ENCODE measurements around the gene PRG3. TPM values are rescaled to one million over a fixed set of nuclear protein-coding genes. Genes with fewer than 3 reads are reported as not detected.

The PRG3 gene
- total RNA-seq, 1 experiment from 2014 or later: not detected

GRCh38 chr11:57391539-57391938 is 10.6 kb upstream of the PRG3 start:
- peak in 1 of 2 experiments; percentile 28 for DNase-seq
- no peaks in the 10 kb centered on the region for H3K9me3 ChIP-seq (ENCODE audit: insufficient read depth, low read depth)
- H3K36me3 ChIP-seq (ENCODE audit: low read depth): no peaks in the 10 kb centered on the region
- intact Hi-C loops (cut with micrococcal nuclease; ENCODE audit: unreplicated experiment): no loop called here
- no peak overlapping the region for H2AFZ ChIP-seq
- no peaks in the 10 kb centered on the region for H3K79me2 ChIP-seq (ENCODE audit: low read depth)
- H3K4me1 ChIP-seq (replicated peaks; ENCODE audit: insufficient read depth): no peaks in the 10 kb centered on the region
- no peak overlapping the region for H3K4me2 ChIP-seq
- H3F3A ChIP-seq (ENCODE audit: insufficient read depth, low read depth): no peaks in the 10 kb centered on the region
- no peak overlapping the region for H3K4me3 ChIP-seq
- ChIA-PET CTCF (no interaction called here), POLR2A (ENCODE audit: unreplicated experiment) (interaction anchor here (0.6 kb wide), 1 partner anchor 258 kb away, joined by 3 read pairs; the partner anchor contains the start of gene YPEL4)
- H3K9me2 ChIP-seq (ENCODE audit: insufficient read depth): no peaks in the 10 kb centered on the region
- peaks cover 99% of the 10 kb centered on the region for H3K27me3 ChIP-seq (ENCODE audit: insufficient read depth, low read depth)
- no peak overlapping the region for H3K27ac ChIP-seq
- H4K20me1 ChIP-seq (ENCODE audit: insufficient read depth): no peaks in the 10 kb centered on the region
- no TSS peak for BruUV-seq (replicated peaks)
- TF ChIP-seq EZH2 (IDR thresholded peaks at IDR 0.05; ENCODE audit: low read depth) (no peak), CTCF (conservative IDR thresholded peaks at IDR 0.05) (no peak)

DNA sequence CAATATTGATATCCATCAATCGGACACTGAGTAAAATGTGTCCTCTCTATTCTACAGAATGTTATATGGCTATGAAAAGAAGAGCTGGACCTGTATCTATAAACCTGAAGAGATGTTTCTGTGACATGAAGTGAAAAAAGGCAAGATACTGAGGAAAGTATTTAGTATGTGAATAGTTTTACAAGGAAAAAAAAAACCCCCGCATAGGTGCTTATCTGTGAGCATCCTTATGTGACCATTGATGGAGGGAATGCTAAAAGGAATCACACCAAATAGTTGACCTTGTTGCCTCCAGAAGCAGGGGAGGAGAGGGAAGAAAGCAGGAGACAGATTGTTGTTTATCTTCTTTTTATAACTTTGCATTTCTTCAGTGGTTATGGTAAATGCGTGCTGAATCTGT is 10.2 kb upstream of the PRG3 start:
- Histone ChIP-seq H2AFZ (no peak overlapping the region), H3K4me2 (no peak overlapping the region), H3K4me1 (replicated peaks; ENCODE audit: insufficient read depth) (no peaks in the 10 kb centered on the region), H3K36me3 (ENCODE audit: low read depth) (no peaks in the 10 kb centered on the region), H4K20me1 (ENCODE audit: insufficient read depth) (no peaks in the 10 kb centered on the region), H3K4me3 (no peak overlapping the region), H3K79me2 (ENCODE audit: low read depth) (no peaks in the 10 kb centered on the region), H3F3A (ENCODE audit: insufficient read depth, low read depth) (no peaks in the 10 kb centered on the region), H3K9me3 (ENCODE audit: insufficient read depth, low read depth) (no peaks in the 10 kb centered on the region), H3K27ac (no peak overlapping the region), H3K27me3 (ENCODE audit: insufficient read depth, low read depth) (peaks cover 99% of the 10 kb centered on the region), H3K9me2 (ENCODE audit: insufficient read depth) (no peaks in the 10 kb centered on the region)
- TF ChIP-seq EZH2 (IDR thresholded peaks at IDR 0.05; ENCODE audit: low read depth) (no peak), CTCF (conservative IDR thresholded peaks at IDR 0.05) (no peak)
- CTCF ChIA-PET: no interaction called here
- DNase-seq: peak in 1 of 2 experiments; percentile 1
- POLR2A ChIA-PET (ENCODE audit: unreplicated experiment): interaction anchor here (0.6 kb wide), 1 partner anchor 259 kb away, joined by 3 read pairs; the partner anchor contains the start of gene YPEL4
- no TSS peak for BruUV-seq (replicated peaks)
- intact Hi-C loops (cut with micrococcal nuclease; ENCODE audit: unreplicated experiment): no loop called here

DNA sequence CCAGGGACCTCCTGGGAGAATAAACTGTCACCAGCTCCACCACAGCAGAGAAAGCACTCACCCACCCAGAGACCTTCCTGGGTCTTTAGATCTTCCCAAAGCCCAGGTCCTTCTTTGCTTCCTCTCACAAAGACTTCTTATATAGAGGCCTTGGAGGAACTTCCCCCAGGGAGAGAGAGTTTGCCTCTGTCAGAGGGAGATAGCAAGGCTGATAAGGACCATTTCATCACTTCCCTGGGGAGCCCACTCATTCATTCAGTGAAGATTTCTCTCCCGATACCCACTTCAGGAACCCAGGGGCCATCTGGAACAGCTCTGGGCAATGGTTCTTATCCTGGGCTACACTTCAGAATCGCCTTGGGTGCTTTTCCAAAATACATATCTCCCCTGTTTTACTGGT is 9.6 kb upstream of the PRG3 start, which contains the start of gene PRG2:
Gene PRG2 (minus strand): TSS at position 116 of the 400 bp plus-strand sequence. CDS start 706 bp downstream, outside the sequence.
- DNase-seq: no peak
- Histone ChIP-seq H3K4me2 (no peak within 1 kb of the TSS), H3K79me2 (ENCODE audit: low read depth) (no peaks in the 10 kb centered on the region), H3K9me3 (ENCODE audit: insufficient read depth, low read depth) (no peaks in the 10 kb centered on the region), H3F3A (ENCODE audit: insufficient read depth, low read depth) (no peaks in the 10 kb centered on the region), H4K20me1 (ENCODE audit: insufficient read depth) (no peaks in the 10 kb centered on the region), H3K27ac (no peak within 1 kb of the TSS), H3K9me2 (ENCODE audit: insufficient read depth) (no peaks in the 10 kb centered on the region), H3K36me3 (ENCODE audit: low read depth) (no peaks in the 10 kb centered on the region), H3K4me1 (replicated peaks; ENCODE audit: insufficient read depth) (no peaks in the 10 kb centered on the region), H3K4me3 (no peak within 1 kb of the TSS), H3K27me3 (ENCODE audit: insufficient read depth, low read depth) (peaks cover 99% of the 10 kb centered on the region), H2AFZ (no peak within 1 kb of the TSS)
- CTCF ChIA-PET: no interaction called here
- TF ChIP-seq CTCF (conservative IDR thresholded peaks at IDR 0.05) (no peak), EZH2 (IDR thresholded peaks at IDR 0.05; ENCODE audit: low read depth) (no peak)
- intact Hi-C loops (cut with micrococcal nuclease; ENCODE audit: unreplicated experiment): no loop called here
- POLR2A ChIA-PET (ENCODE audit: unreplicated experiment): no interaction called here
- BruUV-seq (replicated peaks): no TSS peak

Measured in PC-9 (cell line).